HG02642 (cell line): ENCODE results near the gene LTBP3.
"Not testable (repeated sequence)": the region's sequence is repeated elsewhere in the genome, so short reads cannot be mapped to it uniquely, and the experiment has no call there.

Experiments
- ATAC-seq: cut with Tn5 transposase; IDR thresholded peaks from one replicate; pipeline ENCODE4 v1.9.1; 2021; ENCODE audit warnings: mild to moderate bottlenecking; ENCODE audit not compliant: unreplicated experiment, poor library complexity

LTBP3 gene

GRCh38 chr11:65572356-65573051, 14.3 kb upstream of the LTBP3 start, which contains the start of gene FAM89B:
Gene FAM89B (plus strand): TSS chr11:65572538. CDS start chr11:65572670, 132 bp downstream.
- ATAC-seq = no peak

- no peak for ATAC-seq
Observed at GRCh38 chr11:65571940-65572339, 13.8 kb upstream of the LTBP3 start.

- ATAC-seq = no peak
Observed at GRCh38 chr11:65571420-65571819, 13.3 kb upstream of the LTBP3 start.

- peak; percentile 66 for ATAC-seq
Observed at GRCh38 chr11:65569973-65570918, 12.1 kb upstream of the LTBP3 start, which contains the start of gene ZNRD2. Gene ZNRD2 (plus strand): TSS chr11:65570477. CDS start chr11:65570492, 15 bp downstream.

- ATAC-seq = peak; percentile 2
Observed at GRCh38 chr11:65569164-65569972, 11.2 kb upstream of the LTBP3 start.

GRCh38 chr11:65565624-65566453, 7.7 kb upstream of the LTBP3 start:
- ATAC-seq = no peak

- not testable (repeated sequence) for ATAC-seq
Observed at GRCh38 chr11:65564879-65565559, 6.9 kb upstream of the LTBP3 start.

GRCh38 chr11:65563601-65564000, 5.4 kb upstream of the LTBP3 start:
- ATAC-seq = no peak

GRCh38 chr11:65562788-65563187, 4.6 kb upstream of the LTBP3 start:
- no peak for ATAC-seq

GRCh38 chr11:65562020-65562419, 3.9 kb upstream of the LTBP3 start:
- no peak for ATAC-seq

GRCh38 chr11:65560555-65561418, 2.6 kb upstream of the LTBP3 start:
- ATAC-seq = no peak

GRCh38 chr11:65559951-65560537, 1.9 kb upstream of the LTBP3 start:
- no peak for ATAC-seq

GRCh38 chr11:65559535-65559934, 1.4 kb upstream of the LTBP3 start:
- ATAC-seq = no peak

- ATAC-seq = no peak
Observed at GRCh38 chr11:65558930-65559509, 861 bp upstream of the LTBP3 start.

- ATAC-seq = no peak
Observed at GRCh38 chr11:65557280-65558001, 718 bp downstream of the LTBP3 start.

- ATAC-seq = no peak
Observed at GRCh38 chr11:65556470-65557279, 1.5 kb downstream of the LTBP3 start.
